H1 (cell line): Measurements from ENCODE around the gene POU6F2.

ENCODE experiments used
- EP300 ChIP-seq, 2 experiments: IDR thresholded peaks; 1 replicate in 1 of 2; 2 replicates in 1 of 2; pipeline ENCODE4 v1.6.1; 2011 to 2012; ENCODE audit warnings: low read depth in 2 of 2, low read length in 2 of 2, mild to moderate bottlenecking in 2 of 2, borderline replicate concordance in 1 of 2, inconsistent platforms in 1 of 2, moderate library complexity in 1 of 2
- NANOG ChIP-seq: IDR thresholded peaks from 2 replicates; pipeline ENCODE4 v1.6.1; 2011; ENCODE audit warnings: low read length, low read depth, mild to moderate bottlenecking, inconsistent platforms; ENCODE audit not compliant: insufficient read depth, poor library complexity, severe bottlenecking
- POLR2A ChIP-seq, 2 experiments: IDR thresholded peaks; 1 replicate in 1 of 2; 2 replicates in 1 of 2; pipeline ENCODE4 v1.6.1; 2011; ENCODE audit warnings: low read depth in 2 of 2, low read length in 2 of 2, mild to moderate bottlenecking in 2 of 2; ENCODE audit errors: control extremely low read depth in 1 of 2
- RAD21 ChIP-seq, 2 experiments: IDR thresholded peaks in 1 of 2; conservative IDR thresholded peaks in 1 of 2; 2 replicates each; pipeline ENCODE4 v1.6.1; 2011; ENCODE audit warnings: low read depth in 2 of 2, low read length in 2 of 2, improper control_type of control experiment in 1 of 2, inconsistent platforms in 1 of 2, mild to moderate bottlenecking in 1 of 2, moderate library complexity in 1 of 2
- SAP30 ChIP-seq: fragments of 300-600 bp; sonication (generic); IDR thresholded peaks from 2 replicates; pipeline ENCODE4 v1.7.1; 2012; ENCODE audit warnings: low read length, moderate library complexity, mild to moderate bottlenecking, inconsistent platforms; ENCODE audit not compliant: insufficient read depth, insufficient replicate concordance
- SP1 ChIP-seq: IDR thresholded peaks from 2 replicates; pipeline ENCODE4 v1.6.1; 2011; ENCODE audit warnings: low read depth, low read length
- TEAD4 ChIP-seq: IDR thresholded peaks from 2 replicates; pipeline ENCODE4 v1.6.1; 2012; ENCODE audit warnings: low read depth, low read length, inconsistent platforms, mixed read lengths
- TF ChIP-seq, protein P1 (sequence below), 3 experiments: IDR thresholded peaks; 1 replicate in 2 of 3; 2 replicates in 1 of 3; pipeline versions ENCODE4 v1.5.1 to v1.6.1; 2011; ENCODE audit warnings: low read length in 3 of 3, mild to moderate bottlenecking in 3 of 3, inconsistent platforms in 2 of 3, low read depth in 1 of 3, moderate library complexity in 1 of 3; ENCODE audit not compliant: insufficient read depth in 1 of 3; ENCODE audit errors: control extremely low read depth in 1 of 3

DNA sequence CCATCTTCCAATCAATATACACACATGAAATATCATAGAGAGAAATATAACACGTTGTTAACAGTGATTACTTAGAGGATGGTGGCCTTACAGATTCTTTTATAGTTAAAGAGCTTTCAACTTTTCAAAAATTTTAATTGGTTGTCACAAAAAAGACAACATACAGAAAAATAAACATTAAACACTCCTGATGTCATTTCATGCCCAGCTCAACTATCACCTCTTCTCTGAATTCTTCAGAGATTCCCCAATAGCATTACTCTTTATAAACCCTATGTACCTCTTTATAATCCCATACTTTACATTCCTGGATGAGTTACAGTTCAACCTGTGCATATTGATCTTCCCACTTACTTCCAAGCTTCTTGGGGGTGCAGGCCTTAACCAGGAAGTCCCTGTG lies 159.8 kb downstream of the POU6F2 start:
- TF ChIP-seq, protein P1, sequence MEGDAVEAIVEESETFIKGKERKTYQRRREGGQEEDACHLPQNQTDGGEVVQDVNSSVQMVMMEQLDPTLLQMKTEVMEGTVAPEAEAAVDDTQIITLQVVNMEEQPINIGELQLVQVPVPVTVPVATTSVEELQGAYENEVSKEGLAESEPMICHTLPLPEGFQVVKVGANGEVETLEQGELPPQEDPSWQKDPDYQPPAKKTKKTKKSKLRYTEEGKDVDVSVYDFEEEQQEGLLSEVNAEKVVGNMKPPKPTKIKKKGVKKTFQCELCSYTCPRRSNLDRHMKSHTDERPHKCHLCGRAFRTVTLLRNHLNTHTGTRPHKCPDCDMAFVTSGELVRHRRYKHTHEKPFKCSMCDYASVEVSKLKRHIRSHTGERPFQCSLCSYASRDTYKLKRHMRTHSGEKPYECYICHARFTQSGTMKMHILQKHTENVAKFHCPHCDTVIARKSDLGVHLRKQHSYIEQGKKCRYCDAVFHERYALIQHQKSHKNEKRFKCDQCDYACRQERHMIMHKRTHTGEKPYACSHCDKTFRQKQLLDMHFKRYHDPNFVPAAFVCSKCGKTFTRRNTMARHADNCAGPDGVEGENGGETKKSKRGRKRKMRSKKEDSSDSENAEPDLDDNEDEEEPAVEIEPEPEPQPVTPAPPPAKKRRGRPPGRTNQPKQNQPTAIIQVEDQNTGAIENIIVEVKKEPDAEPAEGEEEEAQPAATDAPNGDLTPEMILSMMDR (IDR thresholded peaks at IDR 0.05; ENCODE audit: control extremely low read depth in 1 of 3, insufficient read depth in 1 of 3, low read depth in 1 of 3, low read length in 3 of 3), result no peak
- TF ChIP-seq NANOG (no peak), RAD21 (IDR thresholded peaks at IDR 0.05 in 1 of 2, conservative IDR thresholded peaks at IDR 0.05 in 1 of 2; ENCODE audit: low read depth in 2 of 2, low read length in 2 of 2) (no peak), SP1 (no peak), POLR2A (IDR thresholded peaks at IDR 0.05; ENCODE audit: control extremely low read depth in 1 of 2, low read depth in 2 of 2, low read length in 2 of 2) (no peak), TEAD4 (no peak), EP300 (IDR thresholded peaks at IDR 0.05; ENCODE audit: borderline replicate concordance in 1 of 2, low read depth in 2 of 2, low read length in 2 of 2) (no peak), SAP30 (no peak)
